D721Med (cell line): ENCODE data around the gene AP5Z1.
"Not testable (repeated sequence)": the region's sequence is repeated elsewhere in the genome, so short reads cannot be mapped to it uniquely, and the experiment has no call there.

Experiments
- DNase-seq: peaks from one replicate; pipeline ENCODE4 v3.0.0; 2011; ENCODE audit warnings: low spot score; ENCODE audit not compliant: insufficient read length
- FAIRE-seq: peaks from 2 replicates; lab custom pipeline; 2011; peaks lifted over from hg19 to GRCh38; lab: Jason Lieb, UNC
- CTCF ChIP-seq: IDR thresholded peaks from 2 replicates; pipeline ENCODE4 v1.5.1; 2012; ENCODE audit warnings: mild to moderate bottlenecking, control low read depth; ENCODE audit not compliant: insufficient read depth; ENCODE audit errors: missing control alignments

AP5Z1 gene

GRCh38 chr7:4800926-4801838 lies 25.8 kb downstream of the AP5Z1 start:
- FAIRE-seq (no peak), DNase-seq (no peak)
- no peak for TF ChIP-seq CTCF

- FAIRE-seq (no peak), DNase-seq (no peak)
- TF ChIP-seq CTCF = no peak
Observed at GRCh38 chr7:4801839-4802231, 26.4 kb downstream of the AP5Z1 start.

- DNase-seq, FAIRE-seq: not testable (repeated sequence)
Observed at GRCh38 chr7:4802577-4802976, 27.2 kb downstream of the AP5Z1 start.

GRCh38 chr7:4803397-4804241 lies 28.2 kb downstream of the AP5Z1 start:
- FAIRE-seq = no peak
- DNase-seq = no peak
- TF ChIP-seq CTCF = no peak

- TF ChIP-seq CTCF = no peak
- DNase-seq = no peak
- no peak for FAIRE-seq
Observed at GRCh38 chr7:4805110-4805983, 29.9 kb downstream of the AP5Z1 start.

- TF ChIP-seq CTCF = no peak
- FAIRE-seq (no peak), DNase-seq (no peak)
Observed at GRCh38 chr7:4805984-4806300, 30.5 kb downstream of the AP5Z1 start.

- DNase-seq = no peak
- no peak for TF ChIP-seq CTCF
- FAIRE-seq = no peak
Observed at GRCh38 chr7:4806983-4807597, 31.7 kb downstream of the AP5Z1 start.
